ENCODE results near the gene DPF3. TPM values are rescaled to one million over a fixed set of nuclear protein-coding genes. Genes with fewer than 3 reads are reported as not detected.

DPF3 gene
- total and polyA plus RNA-seq, 11 donors = 13.5 to 53.8 (median 37.0) TPM

- Histone ChIP-seq H3K9me3 (no peaks in the 10 kb centered on the region), H3K36me3 (peaks cover 0 to 14% (median 0%) of the 10 kb centered on the region in 9 donors), H3K4me3 (no peak overlapping the region), H3K27me3 (no peaks in the 10 kb centered on the region), H3K27ac (peak overlapping the region in 5 of 12 donors; percentile 13 to 29 (median 18)), H3K4me1 (peaks cover 0 to 57% (median 19%) of the 10 kb centered on the region in 12 donors)
- intact Hi-C loops (cut with DNase I) = loop anchor here in 1 of 10 donors (10.0 kb wide), 1 partner anchor 91 kb away; no protein-coding TSS in a partner anchor
- DNase-seq (no peak), ATAC-seq (no peak)
- TF ChIP-seq CTCF (IDR thresholded peaks at IDR 0.05) (no peak), POLR2A (IDR thresholded peaks at IDR 0.05) (no peak)
- WGBS, 4 donors = 33 to 45% (median 37%) methylated on average over 6 of the region's 6 CpGs
These were observed 169.9 kb downstream of the DPF3 start for GRCh38 chr14:72723858-72724530.

- peaks cover 0 to 3% (median 0%) of the 10 kb centered on the region in 9 donors for H3K36me3 ChIP-seq
- H3K4me1 ChIP-seq = peaks cover 0 to 65% (median 21%) of the 10 kb centered on the region in 12 donors
- no peaks in the 10 kb centered on the region for H3K9me3 ChIP-seq
- peak; percentile 46 to 78 (median 66) for ATAC-seq
- H3K4me3 ChIP-seq = no peak overlapping the region
- intact Hi-C loops (cut with DNase I) = loop anchor here in 1 of 10 donors (10.0 kb wide), 1 partner anchor 93 kb away; no protein-coding TSS in a partner anchor
- peak in 1 of 5 donors; percentile 51 for DNase-seq
- peak overlapping the region in 2 of 12 donors; percentile 20 to 61 for H3K27ac ChIP-seq
- TF ChIP-seq POLR2A (IDR thresholded peaks at IDR 0.05) (no peak), CTCF (IDR thresholded peaks at IDR 0.05) (no peak)
- H3K27me3 ChIP-seq = no peaks in the 10 kb centered on the region
- 69 to 78% (median 73%) methylated on average over 11 of the region's 11 CpGs for WGBS, 4 donors
These were observed 171.6 kb downstream of the DPF3 start for GRCh38 chr14:72722201-72722785.

- H3K9me3 ChIP-seq = no peaks in the 10 kb centered on the region
- H3K27me3 ChIP-seq = no peaks in the 10 kb centered on the region
- DNase-seq (no peak), ATAC-seq (no peak)
- H3K4me1 ChIP-seq = peaks cover 0 to 66% (median 27%) of the 10 kb centered on the region in 12 donors
- intact Hi-C loops (cut with DNase I) = loop anchor here in 1 of 10 donors (10.0 kb wide), 1 partner anchor 94 kb away; no protein-coding TSS in a partner anchor
- no peak for TF ChIP-seq CTCF (IDR thresholded peaks at IDR 0.05)
- TF ChIP-seq POLR2A (IDR thresholded peaks at IDR 0.05) = no peak
- H3K27ac ChIP-seq = no peak overlapping the region
- H3K4me3 ChIP-seq = no peak overlapping the region
- H3K36me3 ChIP-seq = peaks cover 0 to 3% (median 0%) of the 10 kb centered on the region in 9 donors
These were observed 172.8 kb downstream of the DPF3 start for GRCh38 chr14:72721083-72721482.

GRCh38 chr14:72717220-72717619, 176.7 kb downstream of the DPF3 start:
- H3K4me3 ChIP-seq = no peak overlapping the region
- ATAC-seq = no peak
- H3K27ac ChIP-seq = peak overlapping the region in 6 of 12 donors; percentile 44 to 93 (median 89)
- 90 to 98% (median 97%) methylated on average over 2 of the region's 2 CpGs for WGBS, 4 donors
- TF ChIP-seq POLR2A (IDR thresholded peaks at IDR 0.05) = no peak
- TF ChIP-seq CTCF (IDR thresholded peaks at IDR 0.05) = no peak
- intact Hi-C loops (cut with DNase I) = loop anchor here in 7 of 10 donors (5.0 to 10.0 kb wide), 3 partner anchors 98 to 178 kb away; partner anchors contain the start of gene DPF3 (in 6 of the 7)
- DNase-seq = no peak
- H3K9me3 ChIP-seq = no peaks in the 10 kb centered on the region
- H3K36me3 ChIP-seq = peaks cover 0 to 13% (median 0%) of the 10 kb centered on the region in 9 donors
- H3K27me3 ChIP-seq = no peaks in the 10 kb centered on the region
- peaks cover 0 to 69% (median 32%) of the 10 kb centered on the region in 12 donors for H3K4me1 ChIP-seq

Data from heart left ventricle (tissue), 16 donors.